Activated B cell treated with CpG ODN at 0.5 μM for 24 hours (primary cell): ENCODE measurements around the gene SARM1. TPM values are rescaled to one million over a fixed set of nuclear protein-coding genes. Genes with fewer than 3 reads are reported as not detected.
A peak's percentile ranks its signal among the peaks of the same experiment; 100 is the strongest.
"Not testable (repeated sequence)": the region's sequence is repeated elsewhere in the genome, so short reads cannot be mapped to it uniquely, and the experiment has no call there.

ENCODE experiments used
- ATAC-seq: fragments of 200-7000 bp; cut with Tn5 transposase; one replicate; pipeline ENCODE4 v1.10.0; 2021; ENCODE audit warnings: low read depth, mild to moderate bottlenecking, moderate library complexity
- CTCF ChIA-PET: fragments of 350-600 bp; sonication (Branson Sonifier 250); formaldehyde crosslinking; loops from one replicate; lab custom pipeline; 2021; ENCODE audit warnings: antibody characterized with exemption; lab: Charles Lee
- POLR2A ChIA-PET: fragments of 350-600 bp; sonication (Branson Sonifier 250); formaldehyde crosslinking; loops from one replicate; lab custom pipeline; 2021; ENCODE audit warnings: antibody characterized with exemption; lab: Charles Lee
- DNase-seq: peaks from one replicate; pipeline ENCODE4 v3.0.0; 2022
- H3K27ac Mint-ChIP-seq: one replicate; pipeline ENCODE4 v1.8.0; 2020; ENCODE audit warnings: mixed read lengths
- H3K27me3 Mint-ChIP-seq: one replicate; pipeline ENCODE4 v1.8.0; 2021; ENCODE audit warnings: mixed read lengths
- H3K36me3 Mint-ChIP-seq: one replicate; pipeline ENCODE4 v1.8.0; 2021; ENCODE audit warnings: low read depth, mixed read lengths
- H3K4me1 Mint-ChIP-seq: one replicate; pipeline ENCODE4 v1.8.0; 2021; ENCODE audit warnings: mixed read lengths
- H3K4me3 Mint-ChIP-seq: one replicate; pipeline ENCODE4 v1.8.0; 2020; ENCODE audit warnings: mild to moderate bottlenecking, mixed read lengths
- H3K9me3 Mint-ChIP-seq: one replicate; pipeline ENCODE4 v1.8.0; 2020; ENCODE audit warnings: mixed read lengths
- intact Hi-C: fragments of 100-400 bp; cut with micrococcal nuclease; formaldehyde crosslinking; loops from one replicate; pipeline ENCODE4 v1.15.1; 2024
- total RNA-seq: library from RNA; stranded (reverse); gene quantifications from 2 replicates; pipeline ENCODE4 v1.2.3, GENCODE V29; 2022
- TF ChIP-seq, protein P1 (sequence below): fragments of 200-600 bp; IDR thresholded peaks from one replicate; pipeline ENCODE4 v1.8.0; 2022; ENCODE audit warnings: antibody characterized with exemption, mild to moderate bottlenecking

The SARM1 gene
- total RNA-seq, 1 donor from 2014 or later, result 19.9 TPM

DNA sequence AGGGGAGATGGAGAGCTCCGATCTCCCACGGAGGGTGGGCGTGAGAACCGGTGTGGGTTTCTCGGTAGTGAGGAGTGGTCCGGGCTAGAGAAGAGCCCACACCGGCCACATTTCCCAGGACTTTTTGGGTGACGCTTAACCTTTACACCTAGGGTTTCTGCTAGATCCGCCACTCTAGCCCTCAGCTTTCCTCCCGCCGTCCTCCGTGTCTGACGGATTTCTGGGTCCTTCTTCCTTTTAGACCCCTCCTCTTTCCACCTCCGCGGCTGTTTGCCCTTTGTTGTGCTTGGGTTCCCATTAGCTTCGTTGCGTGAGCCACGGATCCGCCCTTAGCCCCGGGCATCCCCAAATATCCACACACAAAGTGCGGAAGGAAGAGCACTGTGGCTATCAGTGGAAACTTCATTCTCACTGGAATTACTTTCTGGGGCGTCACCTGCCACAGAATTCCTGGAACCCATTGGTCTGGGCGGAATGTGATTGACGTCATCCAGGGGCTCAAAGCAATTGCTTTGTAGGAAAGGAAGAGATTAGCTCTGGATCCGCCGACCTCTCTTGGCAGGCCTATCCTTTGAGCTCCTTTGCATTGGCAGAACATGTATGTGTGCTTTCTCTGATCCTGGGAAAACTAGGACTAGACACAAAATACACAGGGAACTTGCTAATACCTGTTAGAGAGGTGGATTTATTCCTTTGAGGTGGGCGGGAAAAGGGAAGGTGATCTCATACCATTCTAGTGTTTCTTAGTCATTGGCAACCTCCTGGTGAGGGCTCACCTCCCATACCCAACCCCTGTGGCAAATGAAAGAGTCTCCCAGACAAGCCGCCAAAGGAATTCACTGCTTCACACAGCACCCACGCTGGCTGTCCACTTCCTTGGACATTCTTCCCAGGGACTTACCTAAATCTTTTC lies 35.3 kb upstream of the SARM1 start:
- POLR2A ChIA-PET, result interaction anchor here (0.6 to 4.3 kb wide), 19 partner anchors 9 to 1668 kb away, joined by 3 to 110 read pairs (median 3); partner anchors contain the start of genes ALDOC, BLTP2, POLDIP2 and RPL23A
- Mint-ChIP-seq H3K9me3 (no peaks in the 10 kb centered on the region), H3K4me1 (peaks cover 37% of the 10 kb centered on the region), H3K4me3 (peak overlapping the region; percentile 96), H3K27me3 (no peaks in the 10 kb centered on the region), H3K27ac (peak overlapping the region; percentile 89), H3K36me3 (peaks cover 32% of the 10 kb centered on the region)
- intact Hi-C loops, result loop anchor here (1.0 to 2.0 kb wide), 8 partner anchors 17 to 530 kb away; partner anchors contain the start of genes LYRM9, POLDIP2, SARM1 and SLC46A1
- DNase-seq (no peak), ATAC-seq (no peak)
- CTCF ChIA-PET, result interaction anchor here (1.4 to 1.5 kb wide), 2 partner anchors 80 to 531 kb away, joined by 5 to 8 read pairs; no protein-coding TSS in a partner anchor
- TF ChIP-seq, protein P1, sequence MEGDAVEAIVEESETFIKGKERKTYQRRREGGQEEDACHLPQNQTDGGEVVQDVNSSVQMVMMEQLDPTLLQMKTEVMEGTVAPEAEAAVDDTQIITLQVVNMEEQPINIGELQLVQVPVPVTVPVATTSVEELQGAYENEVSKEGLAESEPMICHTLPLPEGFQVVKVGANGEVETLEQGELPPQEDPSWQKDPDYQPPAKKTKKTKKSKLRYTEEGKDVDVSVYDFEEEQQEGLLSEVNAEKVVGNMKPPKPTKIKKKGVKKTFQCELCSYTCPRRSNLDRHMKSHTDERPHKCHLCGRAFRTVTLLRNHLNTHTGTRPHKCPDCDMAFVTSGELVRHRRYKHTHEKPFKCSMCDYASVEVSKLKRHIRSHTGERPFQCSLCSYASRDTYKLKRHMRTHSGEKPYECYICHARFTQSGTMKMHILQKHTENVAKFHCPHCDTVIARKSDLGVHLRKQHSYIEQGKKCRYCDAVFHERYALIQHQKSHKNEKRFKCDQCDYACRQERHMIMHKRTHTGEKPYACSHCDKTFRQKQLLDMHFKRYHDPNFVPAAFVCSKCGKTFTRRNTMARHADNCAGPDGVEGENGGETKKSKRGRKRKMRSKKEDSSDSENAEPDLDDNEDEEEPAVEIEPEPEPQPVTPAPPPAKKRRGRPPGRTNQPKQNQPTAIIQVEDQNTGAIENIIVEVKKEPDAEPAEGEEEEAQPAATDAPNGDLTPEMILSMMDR, result no peak

DNA sequence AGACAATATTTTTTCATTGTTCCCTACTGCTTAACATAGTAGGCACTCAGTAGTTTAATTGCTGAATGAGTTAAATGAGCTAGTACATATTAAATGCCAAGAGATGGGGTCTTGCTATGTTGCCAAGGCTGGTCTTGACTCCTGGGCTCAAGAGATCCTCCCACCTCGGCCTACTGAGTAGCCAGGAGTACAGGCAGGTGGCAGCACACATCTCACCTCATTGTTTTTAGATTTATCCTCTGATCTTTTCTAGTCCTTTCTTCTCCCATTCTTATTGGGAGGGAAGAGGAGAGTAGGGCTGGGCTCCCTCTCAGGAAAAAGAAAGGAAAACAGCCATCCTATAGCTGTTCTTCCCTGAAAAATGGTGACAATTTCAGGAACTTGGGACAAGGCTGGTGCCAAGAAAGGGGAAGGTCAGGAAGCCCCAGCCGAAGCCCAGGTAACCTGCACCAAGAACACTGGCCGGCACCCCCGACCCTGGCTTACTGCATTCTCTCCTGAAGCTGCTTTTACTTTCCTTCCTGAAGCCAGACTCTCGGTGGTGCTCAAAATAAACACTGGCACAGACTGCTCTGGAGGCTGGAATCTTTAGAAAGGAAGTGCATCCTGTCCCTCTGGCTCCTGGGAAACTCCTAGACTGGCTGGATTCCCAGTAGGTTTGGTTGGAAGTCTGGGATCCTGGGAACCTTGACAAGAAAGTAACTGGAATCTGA lies 33.3 kb upstream of the SARM1 start:
- no peak overlapping the region for H3K4me3 Mint-ChIP-seq
- H3K4me1 Mint-ChIP-seq, result peaks cover 37% of the 10 kb centered on the region
- TF ChIP-seq, protein P1, result no peak
- no peak overlapping the region for H3K27ac Mint-ChIP-seq
- CTCF ChIA-PET, result no interaction called here
- no peaks in the 10 kb centered on the region for H3K9me3 Mint-ChIP-seq
- ATAC-seq (no peak), DNase-seq (no peak)
- peaks cover 38% of the 10 kb centered on the region for H3K36me3 Mint-ChIP-seq
- intact Hi-C loops, result no loop called here
- POLR2A ChIA-PET, result interaction anchor here (0.8 kb wide), 1 partner anchor 19 kb away, joined by 3 read pairs; the partner anchor contains the start of gene POLDIP2
- no peaks in the 10 kb centered on the region for H3K27me3 Mint-ChIP-seq

DNA sequence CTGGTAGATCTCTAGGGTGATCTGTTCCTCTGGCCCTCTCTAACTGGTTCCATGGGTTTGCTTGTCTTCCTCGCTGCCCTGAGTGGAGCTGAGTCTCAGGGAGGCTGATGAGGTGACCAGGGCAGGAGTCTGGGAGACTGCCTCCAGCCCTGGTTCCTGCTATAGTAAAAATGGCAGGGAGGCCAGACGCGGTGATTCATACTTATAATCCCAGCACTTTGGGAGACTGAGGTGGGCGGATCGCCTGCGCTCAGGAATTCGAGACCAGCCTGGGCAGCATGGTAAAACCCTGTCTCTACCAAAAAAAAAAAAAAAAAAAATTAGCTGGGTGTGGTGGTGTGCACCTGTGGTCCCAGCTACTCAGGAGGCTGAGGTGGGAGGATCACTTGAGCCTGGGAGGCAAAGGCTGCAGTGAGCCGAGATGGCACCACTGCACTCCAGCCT lies 32.7 kb upstream of the SARM1 start:
- H3K4me3 Mint-ChIP-seq, result not testable (repeated sequence)
- H3K4me1 Mint-ChIP-seq, result peaks cover 36% of the 10 kb centered on the region

DNA sequence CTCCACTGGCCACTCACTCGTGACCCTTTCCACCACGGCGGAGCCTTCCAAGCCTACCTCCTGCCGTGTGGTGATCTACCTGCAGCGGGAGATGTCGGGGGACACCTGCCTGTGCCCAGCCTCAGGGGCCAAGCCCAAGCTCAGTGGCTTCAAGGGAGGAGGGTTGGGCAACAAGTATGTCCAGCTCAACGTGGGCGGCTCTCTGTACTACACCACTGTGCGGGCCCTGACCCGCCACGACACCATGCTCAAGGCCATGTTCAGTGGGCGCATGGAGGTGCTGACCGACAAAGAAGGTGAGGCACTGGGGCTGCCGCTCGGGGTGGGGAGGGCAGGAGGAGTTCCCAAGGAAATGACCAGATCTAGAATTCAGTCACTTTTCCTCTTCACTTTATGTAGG lies 32.1 kb upstream of the SARM1 start:
- Mint-ChIP-seq H3K9me3 (no peaks in the 10 kb centered on the region), H3K27me3 (no peaks in the 10 kb centered on the region), H3K4me1 (peaks cover 30% of the 10 kb centered on the region), H3K27ac (no peak overlapping the region), H3K4me3 (no peak overlapping the region), H3K36me3 (peaks cover 48% of the 10 kb centered on the region)
- TF ChIP-seq, protein P1, result no peak
- no peak for ATAC-seq
- CTCF ChIA-PET, result no interaction called here
- POLR2A ChIA-PET, result interaction anchor here (0.6 kb wide), 1 partner anchor 42 kb away, joined by 5 read pairs; no protein-coding TSS in a partner anchor
- DNase-seq, result no peak
- intact Hi-C loops, result no loop called here

More for the DNA sequence above, 32.7 kb upstream of the SARM1 start:
- peaks cover 41% of the 10 kb centered on the region for H3K36me3 Mint-ChIP-seq
- H3K9me3 Mint-ChIP-seq, CTCF ChIA-PET, ATAC-seq, DNase-seq, H3K27ac Mint-ChIP-seq, POLR2A ChIA-PET, H3K27me3 Mint-ChIP-seq, intact Hi-C loops: not testable (repeated sequence)

DNA sequence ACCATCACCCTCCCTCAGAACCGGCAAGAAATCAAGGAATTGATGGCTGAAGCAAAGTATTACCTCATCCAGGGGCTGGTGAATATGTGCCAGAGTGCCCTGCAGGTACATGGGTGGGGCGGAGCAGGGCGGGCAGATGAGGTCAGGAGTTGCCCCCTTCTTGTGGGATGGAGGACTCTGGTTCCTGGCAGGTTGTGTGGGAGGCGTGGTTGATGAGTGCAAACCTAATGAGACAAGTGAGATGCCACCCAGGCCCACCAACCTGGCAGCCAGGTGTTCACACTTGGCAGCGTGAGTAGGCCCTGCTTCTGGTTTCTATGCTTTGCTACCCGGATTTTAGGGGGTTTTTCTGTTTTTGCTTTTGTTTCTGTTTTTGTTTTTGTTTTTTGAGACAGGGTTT lies 31.1 kb upstream of the SARM1 start:
- peaks cover 53% of the 10 kb centered on the region for H3K36me3 Mint-ChIP-seq
- no peaks in the 10 kb centered on the region for H3K9me3 Mint-ChIP-seq
- ATAC-seq (no peak), DNase-seq (no peak)
- no peaks in the 10 kb centered on the region for H3K27me3 Mint-ChIP-seq
- CTCF ChIA-PET, result no interaction called here
- no peak overlapping the region for H3K4me3 Mint-ChIP-seq
- TF ChIP-seq, protein P1, result no peak
- intact Hi-C loops, result no loop called here
- H3K27ac Mint-ChIP-seq, result no peak overlapping the region
- H3K4me1 Mint-ChIP-seq, result peaks cover 23% of the 10 kb centered on the region
- POLR2A ChIA-PET, result no interaction called here
